ENCODE data around the gene IMPDH2.

The IMPDH2 gene

DNA sequence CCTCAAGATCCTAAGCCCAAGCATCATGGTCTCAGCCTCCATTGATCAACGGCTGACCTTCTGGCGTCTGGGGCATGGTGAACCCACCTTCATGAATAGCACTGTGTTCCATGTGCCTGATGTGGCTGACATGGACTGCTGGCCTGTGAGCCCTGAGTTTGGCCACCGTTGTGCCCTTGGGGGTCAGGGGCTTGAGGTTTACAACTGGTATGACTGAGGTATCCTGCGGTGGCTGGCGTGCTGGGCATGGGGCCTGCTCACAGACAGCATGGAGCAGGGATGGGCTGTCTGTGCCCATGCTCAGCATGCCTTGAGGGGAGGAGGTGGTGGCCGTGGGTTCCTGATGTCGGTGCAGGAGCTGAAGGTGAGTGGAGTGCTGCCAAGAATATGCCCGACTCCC is 14.1 kb downstream of the IMPDH2 start (continued):
- TF ChIP-seq, protein P1, sequence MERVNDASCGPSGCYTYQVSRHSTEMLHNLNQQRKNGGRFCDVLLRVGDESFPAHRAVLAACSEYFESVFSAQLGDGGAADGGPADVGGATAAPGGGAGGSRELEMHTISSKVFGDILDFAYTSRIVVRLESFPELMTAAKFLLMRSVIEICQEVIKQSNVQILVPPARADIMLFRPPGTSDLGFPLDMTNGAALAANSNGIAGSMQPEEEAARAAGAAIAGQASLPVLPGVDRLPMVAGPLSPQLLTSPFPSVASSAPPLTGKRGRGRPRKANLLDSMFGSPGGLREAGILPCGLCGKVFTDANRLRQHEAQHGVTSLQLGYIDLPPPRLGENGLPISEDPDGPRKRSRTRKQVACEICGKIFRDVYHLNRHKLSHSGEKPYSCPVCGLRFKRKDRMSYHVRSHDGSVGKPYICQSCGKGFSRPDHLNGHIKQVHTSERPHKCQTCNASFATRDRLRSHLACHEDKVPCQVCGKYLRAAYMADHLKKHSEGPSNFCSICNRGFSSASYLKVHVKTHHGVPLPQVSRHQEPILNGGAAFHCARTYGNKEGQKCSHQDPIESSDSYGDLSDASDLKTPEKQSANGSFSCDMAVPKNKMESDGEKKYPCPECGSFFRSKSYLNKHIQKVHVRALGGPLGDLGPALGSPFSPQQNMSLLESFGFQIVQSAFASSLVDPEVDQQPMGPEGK (CRISPR knock-in tag; IDR thresholded peaks at IDR 0.05; ENCODE audit: borderline replicate concordance) = no peak

- peak; percentile 46 for ATAC-seq
- TF ChIP-seq GLIS3 (CRISPR knock-in tag; IDR thresholded peaks at IDR 0.05) (no peak), OSR1 (CRISPR knock-in tag; IDR thresholded peaks at IDR 0.05) (no peak), TCF4 (CRISPR knock-in tag; IDR thresholded peaks at IDR 0.05; ENCODE audit: borderline replicate concordance) (no peak), TOX (CRISPR knock-in tag; IDR thresholded peaks at IDR 0.05; ENCODE audit: borderline replicate concordance) (no peak), POU6F1 (CRISPR knock-in tag; IDR thresholded peaks at IDR 0.05; ENCODE audit: borderline replicate concordance, low read depth) (no peak), SNAI2 (CRISPR knock-in tag; IDR thresholded peaks at IDR 0.05) (no peak)
Observed at GRCh38 chr3:49013738-49014660, 15.2 kb downstream of the IMPDH2 start.

DNA sequence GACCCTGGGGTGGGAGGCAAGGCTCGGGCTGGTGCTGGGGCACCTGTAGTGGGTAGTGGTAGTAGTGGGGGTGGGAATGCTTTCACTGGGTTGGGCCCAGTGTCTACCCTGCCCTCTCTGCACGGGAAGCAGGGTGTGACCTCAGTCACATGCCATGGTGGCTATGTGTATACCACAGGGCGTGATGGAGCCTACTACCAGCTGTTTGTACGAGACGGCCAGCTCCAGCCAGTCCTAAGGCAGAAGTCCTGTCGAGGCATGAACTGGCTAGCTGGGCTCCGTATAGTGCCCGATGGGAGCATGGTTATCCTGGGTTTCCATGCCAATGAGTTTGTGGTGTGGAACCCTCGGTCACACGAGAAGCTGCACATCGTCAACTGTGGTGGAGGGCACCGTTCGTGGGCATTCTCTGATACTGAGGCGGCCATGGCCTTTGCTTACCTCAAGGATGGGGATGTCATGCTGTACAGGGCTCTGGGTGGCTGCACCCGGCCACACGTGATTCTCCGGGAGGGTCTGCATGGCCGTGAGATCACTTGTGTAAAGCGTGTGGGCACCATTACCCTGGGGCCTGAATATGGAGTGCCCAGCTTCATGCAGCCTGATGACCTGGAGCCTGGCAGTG is 16.0 kb downstream of the IMPDH2 start:
- TF ChIP-seq TOX (CRISPR knock-in tag; IDR thresholded peaks at IDR 0.05; ENCODE audit: borderline replicate concordance) (no peak), ZFP3 (CRISPR knock-in tag; IDR thresholded peaks at IDR 0.05) (no peak), TCF4 (CRISPR knock-in tag; IDR thresholded peaks at IDR 0.05; ENCODE audit: borderline replicate concordance) (no peak), SNAI2 (CRISPR knock-in tag; IDR thresholded peaks at IDR 0.05) (no peak), BACH2 (CRISPR knock-in tag; IDR thresholded peaks at IDR 0.05; ENCODE audit: borderline replicate concordance) (no peak), ZFP30 (CRISPR knock-in tag; IDR thresholded peaks at IDR 0.05) (no peak), CSRNP3 (CRISPR knock-in tag; IDR thresholded peaks at IDR 0.05) (no peak), ZNF70 (CRISPR knock-in tag; IDR thresholded peaks at IDR 0.05) (no peak), ZNF8 (CRISPR knock-in tag; IDR thresholded peaks at IDR 0.05) (no peak), OSR1 (CRISPR knock-in tag; IDR thresholded peaks at IDR 0.05) (no peak), ISL1 (CRISPR knock-in tag; IDR thresholded peaks at IDR 0.05) (no peak), ARNTL (CRISPR knock-in tag; IDR thresholded peaks at IDR 0.05; ENCODE audit: borderline replicate concordance, low read depth) (no peak), ZNF565 (CRISPR knock-in tag; conservative IDR thresholded peaks at IDR 0.05; ENCODE audit: low read depth) (no peak), PPARA (CRISPR knock-in tag; IDR thresholded peaks at IDR 0.05; ENCODE audit: borderline replicate concordance) (no peak), POU6F1 (CRISPR knock-in tag; IDR thresholded peaks at IDR 0.05; ENCODE audit: borderline replicate concordance, low read depth) (no peak), ESRRG (CRISPR knock-in tag; IDR thresholded peaks at IDR 0.05) (no peak), ZC3H10 (CRISPR knock-in tag; IDR thresholded peaks at IDR 0.05) (no peak), GLIS3 (CRISPR knock-in tag; IDR thresholded peaks at IDR 0.05) (no peak)
- TF ChIP-seq, protein P1 (CRISPR knock-in tag; IDR thresholded peaks at IDR 0.05; ENCODE audit: borderline replicate concordance) = no peak
- TF ChIP-seq, protein P2, sequence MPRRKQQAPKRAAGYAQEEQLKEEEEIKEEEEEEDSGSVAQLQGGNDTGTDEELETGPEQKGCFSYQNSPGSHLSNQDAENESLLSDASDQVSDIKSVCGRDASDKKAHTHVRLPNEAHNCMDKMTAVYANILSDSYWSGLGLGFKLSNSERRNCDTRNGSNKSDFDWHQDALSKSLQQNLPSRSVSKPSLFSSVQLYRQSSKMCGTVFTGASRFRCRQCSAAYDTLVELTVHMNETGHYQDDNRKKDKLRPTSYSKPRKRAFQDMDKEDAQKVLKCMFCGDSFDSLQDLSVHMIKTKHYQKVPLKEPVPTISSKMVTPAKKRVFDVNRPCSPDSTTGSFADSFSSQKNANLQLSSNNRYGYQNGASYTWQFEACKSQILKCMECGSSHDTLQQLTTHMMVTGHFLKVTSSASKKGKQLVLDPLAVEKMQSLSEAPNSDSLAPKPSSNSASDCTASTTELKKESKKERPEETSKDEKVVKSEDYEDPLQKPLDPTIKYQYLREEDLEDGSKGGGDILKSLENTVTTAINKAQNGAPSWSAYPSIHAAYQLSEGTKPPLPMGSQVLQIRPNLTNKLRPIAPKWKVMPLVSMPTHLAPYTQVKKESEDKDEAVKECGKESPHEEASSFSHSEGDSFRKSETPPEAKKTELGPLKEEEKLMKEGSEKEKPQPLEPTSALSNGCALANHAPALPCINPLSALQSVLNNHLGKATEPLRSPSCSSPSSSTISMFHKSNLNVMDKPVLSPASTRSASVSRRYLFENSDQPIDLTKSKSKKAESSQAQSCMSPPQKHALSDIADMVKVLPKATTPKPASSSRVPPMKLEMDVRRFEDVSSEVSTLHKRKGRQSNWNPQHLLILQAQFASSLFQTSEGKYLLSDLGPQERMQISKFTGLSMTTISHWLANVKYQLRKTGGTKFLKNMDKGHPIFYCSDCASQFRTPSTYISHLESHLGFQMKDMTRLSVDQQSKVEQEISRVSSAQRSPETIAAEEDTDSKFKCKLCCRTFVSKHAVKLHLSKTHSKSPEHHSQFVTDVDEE (CRISPR knock-in tag; IDR thresholded peaks at IDR 0.05) = no peak

More for the DNA sequence above, 16.0 kb downstream of the IMPDH2 start:
- no peak for ATAC-seq
